GM13976 (cell line): ENCODE results near the gene PTPRG.

Experiments used
- DNase-seq: peaks from one replicate; pipeline ENCODE4 v3.0.0; 2012; ENCODE audit warnings: low spot score
- CTCF ChIP-seq: IDR thresholded peaks from 2 replicates; pipeline ENCODE4 v1.5.1; 2012; ENCODE audit warnings: borderline replicate concordance, mild to moderate bottlenecking; ENCODE audit not compliant: insufficient read depth; ENCODE audit errors: extremely low read depth, missing control alignments, control extremely low read depth
- in situ Hi-C: fragments of 300-500 bp; cut with MboI; formaldehyde crosslinking; loops from one replicate; pipeline ENCODE4 v1.12.0; 2022; ENCODE audit warnings: low sequenced_read_pairs, mixed read lengths, inconsistent platforms; ENCODE audit not compliant: unreplicated experiment

PTPRG gene

GRCh38 chr3:61527011-61527410, 34.4 kb upstream of the PTPRG start:
- in situ Hi-C loops: no loop called here
- no peak for TF ChIP-seq CTCF
- DNase-seq: no peak

- in situ Hi-C loops: no loop called here
- no peak for DNase-seq
- peak; percentile 37 for TF ChIP-seq CTCF
Observed at GRCh38 chr3:61530355-61530754, 31.0 kb upstream of the PTPRG start.

GRCh38 chr3:61531528-61531927, 29.8 kb upstream of the PTPRG start:
- DNase-seq: no peak
- no peak for TF ChIP-seq CTCF
- in situ Hi-C loops: no loop called here

- TF ChIP-seq CTCF: no peak
- in situ Hi-C loops: no loop called here
- DNase-seq: no peak
Observed at GRCh38 chr3:61532739-61533500, 28.5 kb upstream of the PTPRG start.

- TF ChIP-seq CTCF: no peak
- DNase-seq: no peak
- in situ Hi-C loops: no loop called here
Observed at GRCh38 chr3:61535826-61536225, 25.5 kb upstream of the PTPRG start.

- TF ChIP-seq CTCF: no peak
- DNase-seq: no peak
- in situ Hi-C loops: no loop called here
Observed at GRCh38 chr3:61537366-61537765, 24.0 kb upstream of the PTPRG start.

- in situ Hi-C loops: no loop called here
- no peak for TF ChIP-seq CTCF
- no peak for DNase-seq
Observed at GRCh38 chr3:61538486-61538885, 22.9 kb upstream of the PTPRG start.
